Activated naive CD8-positive, alpha-beta T cell treated with anti-CD3 and anti-CD28 coated beads, Interleukin-2, amount 50 U/mL, for 24 hours (primary cell): ENCODE results near the gene EPHX1.

Experiments used
- ATAC-seq: fragments of 150-1000 bp; cut with Tn5 transposase; one replicate; pipeline ENCODE4 v1.10.0; 2021
- DNase-seq: peaks from one replicate; pipeline ENCODE4 v3.0.0; 2021
- H3K27ac Mint-ChIP-seq: one replicate; pipeline ENCODE4 v1.8.0; 2021; ENCODE audit warnings: mild to moderate bottlenecking, mixed read lengths
- H3K27me3 Mint-ChIP-seq: one replicate; pipeline ENCODE4 v1.8.0; 2021; ENCODE audit warnings: mixed read lengths
- H3K36me3 Mint-ChIP-seq: one replicate; pipeline ENCODE4 v1.8.0; 2021; ENCODE audit warnings: low read depth, mixed read lengths
- H3K4me1 Mint-ChIP-seq: one replicate; pipeline ENCODE4 v1.8.0; 2021; ENCODE audit warnings: mixed read lengths
- H3K4me3 Mint-ChIP-seq: one replicate; pipeline ENCODE4 v1.8.0; 2021; ENCODE audit warnings: mild to moderate bottlenecking, moderate library complexity, mixed read lengths
- H3K9me3 Mint-ChIP-seq: one replicate; pipeline ENCODE4 v1.8.0; 2021; ENCODE audit warnings: mixed read lengths

EPHX1 gene

GRCh38 chr1:225818229-225818628 is 8.3 kb downstream of the EPHX1 start:
- Mint-ChIP-seq H3K27ac (no peak overlapping the region), H3K4me3 (no peak overlapping the region)
- no peak for ATAC-seq

GRCh38 chr1:225819346-225820192 is 9.6 kb downstream of the EPHX1 start:
- ATAC-seq (no peak), DNase-seq (no peak)
- Mint-ChIP-seq H3K4me1 (peaks cover 8% of the 10 kb centered on the region), H3K27ac (no peak overlapping the region), H3K27me3 (no peaks in the 10 kb centered on the region), H3K9me3 (no peaks in the 10 kb centered on the region), H3K4me3 (no peak overlapping the region), H3K36me3 (no peaks in the 10 kb centered on the region)

More at GRCh38 chr1:225818229-225818628, 8.3 kb downstream of the EPHX1 start:
- peaks cover 8% of the 10 kb centered on the region for H3K4me1 Mint-ChIP-seq
- H3K36me3 Mint-ChIP-seq, result no peaks in the 10 kb centered on the region
- no peak for DNase-seq
- H3K9me3 Mint-ChIP-seq, result no peaks in the 10 kb centered on the region
- no peaks in the 10 kb centered on the region for H3K27me3 Mint-ChIP-seq

GRCh38 chr1:225820522-225821120 is 10.7 kb downstream of the EPHX1 start:
- ATAC-seq (no peak), DNase-seq (no peak)
- Mint-ChIP-seq H3K36me3 (no peaks in the 10 kb centered on the region), H3K9me3 (no peaks in the 10 kb centered on the region), H3K27ac (no peak overlapping the region), H3K4me1 (peaks cover 8% of the 10 kb centered on the region), H3K4me3 (no peak overlapping the region), H3K27me3 (no peaks in the 10 kb centered on the region)

GRCh38 chr1:225822655-225823403 is 12.9 kb downstream of the EPHX1 start:
- no peak overlapping the region for H3K4me3 Mint-ChIP-seq
- DNase-seq (no peak), ATAC-seq (no peak)
- peaks cover 4% of the 10 kb centered on the region for H3K4me1 Mint-ChIP-seq
- no peak overlapping the region for H3K27ac Mint-ChIP-seq
- no peaks in the 10 kb centered on the region for H3K9me3 Mint-ChIP-seq
- no peaks in the 10 kb centered on the region for H3K36me3 Mint-ChIP-seq
- H3K27me3 Mint-ChIP-seq, result no peaks in the 10 kb centered on the region

GRCh38 chr1:225823811-225824261 is 13.9 kb downstream of the EPHX1 start:
- H3K4me1 Mint-ChIP-seq, result no peaks in the 10 kb centered on the region
- no peak overlapping the region for H3K4me3 Mint-ChIP-seq
- H3K36me3 Mint-ChIP-seq, result no peaks in the 10 kb centered on the region
- ATAC-seq (no peak), DNase-seq (no peak)
- H3K27ac Mint-ChIP-seq, result no peak overlapping the region
- H3K27me3 Mint-ChIP-seq, result no peaks in the 10 kb centered on the region
- H3K9me3 Mint-ChIP-seq, result no peaks in the 10 kb centered on the region

GRCh38 chr1:225824533-225824941 is 14.6 kb downstream of the EPHX1 start:
- ATAC-seq (no peak), DNase-seq (no peak)
- Mint-ChIP-seq H3K9me3 (no peaks in the 10 kb centered on the region), H3K36me3 (no peaks in the 10 kb centered on the region), H3K27ac (no peak overlapping the region), H3K27me3 (no peaks in the 10 kb centered on the region), H3K4me3 (no peak overlapping the region), H3K4me1 (no peaks in the 10 kb centered on the region)

- Mint-ChIP-seq H3K4me1 (no peaks in the 10 kb centered on the region), H3K27me3 (no peaks in the 10 kb centered on the region), H3K36me3 (no peaks in the 10 kb centered on the region), H3K27ac (no peak overlapping the region), H3K4me3 (no peak overlapping the region), H3K9me3 (no peaks in the 10 kb centered on the region)
- ATAC-seq, result no peak
- DNase-seq, result no peak
Observed at GRCh38 chr1:225825078-225825477, 15.2 kb downstream of the EPHX1 start.

GRCh38 chr1:225825607-225826007 is 15.7 kb downstream of the EPHX1 start:
- Mint-ChIP-seq H3K9me3 (no peaks in the 10 kb centered on the region), H3K27me3 (no peaks in the 10 kb centered on the region), H3K27ac (no peak overlapping the region), H3K36me3 (no peaks in the 10 kb centered on the region), H3K4me1 (no peaks in the 10 kb centered on the region), H3K4me3 (no peak overlapping the region)
- DNase-seq, result no peak
- no peak for ATAC-seq

GRCh38 chr1:225827076-225827475 is 17.2 kb downstream of the EPHX1 start:
- Mint-ChIP-seq H3K9me3 (no peaks in the 10 kb centered on the region), H3K27me3 (no peaks in the 10 kb centered on the region), H3K4me1 (no peaks in the 10 kb centered on the region), H3K4me3 (no peak overlapping the region), H3K27ac (no peak overlapping the region), H3K36me3 (no peaks in the 10 kb centered on the region)
- DNase-seq (no peak), ATAC-seq (no peak)

GRCh38 chr1:225828706-225829345 is 18.9 kb downstream of the EPHX1 start:
- no peaks in the 10 kb centered on the region for H3K27me3 Mint-ChIP-seq
- no peak overlapping the region for H3K27ac Mint-ChIP-seq
- H3K9me3 Mint-ChIP-seq, result no peaks in the 10 kb centered on the region
- H3K36me3 Mint-ChIP-seq, result no peaks in the 10 kb centered on the region
- H3K4me3 Mint-ChIP-seq, result no peak overlapping the region
- DNase-seq (no peak), ATAC-seq (no peak)
- H3K4me1 Mint-ChIP-seq, result no peaks in the 10 kb centered on the region

GRCh38 chr1:225830841-225831240 is 20.9 kb downstream of the EPHX1 start:
- Mint-ChIP-seq H3K4me3 (no peak overlapping the region), H3K36me3 (no peaks in the 10 kb centered on the region), H3K9me3 (no peaks in the 10 kb centered on the region), H3K4me1 (no peaks in the 10 kb centered on the region), H3K27ac (no peak overlapping the region), H3K27me3 (no peaks in the 10 kb centered on the region)
- no peak for ATAC-seq
- no peak for DNase-seq

GRCh38 chr1:225834417-225835329 is 24.7 kb downstream of the EPHX1 start:
- Mint-ChIP-seq H3K9me3 (no peaks in the 10 kb centered on the region), H3K27me3 (no peaks in the 10 kb centered on the region)
- no peak for DNase-seq

GRCh38 chr1:225835856-225836255 is 25.9 kb downstream of the EPHX1 start:
- no peak overlapping the region for H3K27ac Mint-ChIP-seq
- peaks cover 4% of the 10 kb centered on the region for H3K4me1 Mint-ChIP-seq
- H3K4me3 Mint-ChIP-seq, result no peak overlapping the region

More at GRCh38 chr1:225834417-225835329, 24.7 kb downstream of the EPHX1 start:
- Mint-ChIP-seq H3K4me1 (no peaks in the 10 kb centered on the region), H3K27ac (no peak overlapping the region), H3K4me3 (no peak overlapping the region), H3K36me3 (no peaks in the 10 kb centered on the region)
- no peak for ATAC-seq

More at GRCh38 chr1:225835856-225836255, 25.9 kb downstream of the EPHX1 start:
- DNase-seq (no peak), ATAC-seq (no peak)
- H3K27me3 Mint-ChIP-seq, result no peaks in the 10 kb centered on the region
- no peaks in the 10 kb centered on the region for H3K9me3 Mint-ChIP-seq
- H3K36me3 Mint-ChIP-seq, result no peaks in the 10 kb centered on the region
